ENCODE results near the gene LTA. TPM values are rescaled to one million over a fixed set of nuclear protein-coding genes. Genes with fewer than 3 reads are reported as not detected.
A peak's percentile ranks its signal among the peaks of the same experiment; 100 is the strongest.

LTA gene
- total and polyA plus RNA-seq, 2 experiments from 2014 or later: not detected

- no peaks in the 10 kb centered on the region for H3K36me3 Mint-ChIP-seq (ENCODE audit: low read depth)
- H3K4me3 ChIP-seq: peak overlapping the region; percentile 95
Observed at GRCh38 chr6:31579546-31580437, 7.7 kb downstream of the LTA start.

More at GRCh38 chr6:31579546-31580437, 7.7 kb downstream of the LTA start:
- Histone ChIP-seq H3K4me2 (peak overlapping the region; percentile 96), H4K20me1 (replicated peaks; ENCODE audit: insufficient read depth) (no peaks in the 10 kb centered on the region), H3F3A (replicated peaks; ENCODE audit: low read depth) (no peaks in the 10 kb centered on the region), H3K27ac (ENCODE audit: low read depth) (no peak overlapping the region), H3K9me2 (ENCODE audit: insufficient read depth) (no peaks in the 10 kb centered on the region), H3K4me1 (ENCODE audit: insufficient read depth) (peaks cover 4% of the 10 kb centered on the region; the same call in 1 of the 2 replicates), H3K27me3 (ENCODE audit: insufficient read depth) (peaks cover 20% of the 10 kb centered on the region), H3K79me2 (replicated peaks; ENCODE audit: insufficient read depth) (no peaks in the 10 kb centered on the region), H2AFZ (peak overlapping the region; percentile 99), H3K36me3 (ENCODE audit: insufficient read depth) (no peaks in the 10 kb centered on the region)
- Mint-ChIP-seq H3K27ac (no peak overlapping the region), H3K9me3 (peaks cover 3% of the 10 kb centered on the region; the same call in 2 of the 3 replicates), H3K4me3 (peak overlapping the region; percentile 95), H3K27me3 (ENCODE audit: insufficient read depth, low read depth, poor library complexity) (peaks cover 41% of the 10 kb centered on the region), H3K4me1 (peaks cover 21% of the 10 kb centered on the region)
- DNase-seq (ENCODE audit: low spot score) (no peak), ATAC-seq (no peak)
- TF ChIP-seq ZNF114 (CRISPR knock-in tag; IDR thresholded peaks at IDR 0.05) (no peak), REST (IDR thresholded peaks at IDR 0.05; ENCODE audit: unreplicated experiment) (no peak), NANOG (IDR thresholded peaks at IDR 0.05; ENCODE audit: borderline replicate concordance) (no peak), EZH2 (IDR thresholded peaks at IDR 0.05; ENCODE audit: low read depth, unreplicated experiment) (no peak), CTCF (conservative IDR thresholded peaks at IDR 0.05; ENCODE audit: low read depth in 2 of 2) (no peak), JUNB (IDR thresholded peaks at IDR 0.05; ENCODE audit: unreplicated experiment) (no peak), ZNF462 (CRISPR knock-in tag; IDR thresholded peaks at IDR 0.05) (no peak), ETS1 (IDR thresholded peaks at IDR 0.05) (no peak), CREB1 (CRISPR knock-in tag; IDR thresholded peaks at IDR 0.05; ENCODE audit: low read depth) (no peak), POLR2AphosphoS5 (IDR thresholded peaks at IDR 0.05; ENCODE audit: low read depth) (no peak), ZNF331 (CRISPR knock-in tag; IDR thresholded peaks at IDR 0.05; ENCODE audit: low read depth) (no peak), STAT1 (IDR thresholded peaks at IDR 0.05; ENCODE audit: unreplicated experiment) (no peak), EZH2phosphoT487 (IDR thresholded peaks at IDR 0.05; ENCODE audit: unreplicated experiment) (no peak)

Measured in GM23338 (cell line).